ENCODE results near the gene EPHA8.

- no peak for TF ChIP-seq CTCF (conservative IDR thresholded peaks at IDR 0.05)
- no peak for TF ChIP-seq EZH2 (IDR thresholded peaks at IDR 0.05; ENCODE audit: low read depth)
Observed at GRCh38 chr1:22636927-22637326, 73.6 kb downstream of the EPHA8 start.
